ENCODE data around the gene SHISA7.
"Not testable (repeated sequence)": the region's sequence is repeated elsewhere in the genome, so short reads cannot be mapped to it uniquely, and the experiment has no call there.

The SHISA7 gene

GRCh38 chr19:55462722-55463121 is 19.6 kb upstream of the SHISA7 start:
- DNase-seq = no peak

- DNase-seq = no peak
Measured at GRCh38 chr19:55461974-55462626, 19.0 kb upstream of the SHISA7 start.

- peak; percentile 100 for DNase-seq
Measured at GRCh38 chr19:55461259-55461973, 18.3 kb upstream of the SHISA7 start, which contains the start of gene ISOC2. Gene ISOC2 (minus strand): TSS chr19:55461642. CDS start chr19:55456486, 5,156 bp downstream.

- DNase-seq = peak; percentile 72
Measured at GRCh38 chr19:55460670-55461258, 17.7 kb upstream of the SHISA7 start.

- DNase-seq = no peak
Measured at GRCh38 chr19:55459950-55460657, 17.0 kb upstream of the SHISA7 start.

GRCh38 chr19:55459551-55459949 is 16.4 kb upstream of the SHISA7 start:
- DNase-seq = no peak

GRCh38 chr19:55457683-55458457 is 14.8 kb upstream of the SHISA7 start:
- no peak for DNase-seq

- DNase-seq = no peak
Measured at GRCh38 chr19:55456347-55456746, 13.2 kb upstream of the SHISA7 start.

- DNase-seq = no peak
Measured at GRCh38 chr19:55455576-55456235, 12.6 kb upstream of the SHISA7 start.

- DNase-seq = peak; percentile 80
Measured at GRCh38 chr19:55454787-55455243, 11.7 kb upstream of the SHISA7 start.

GRCh38 chr19:55453511-55454260 is 10.6 kb upstream of the SHISA7 start:
- DNase-seq = no peak

- peak; percentile 75 for DNase-seq
Measured at GRCh38 chr19:55452749-55453346, 9.7 kb upstream of the SHISA7 start.

GRCh38 chr19:55451965-55452748 is 9.1 kb upstream of the SHISA7 start:
- DNase-seq = no peak

- DNase-seq = no peak
Measured at GRCh38 chr19:55451163-55451964, 8.3 kb upstream of the SHISA7 start.

GRCh38 chr19:55449469-55449868 is 6.4 kb upstream of the SHISA7 start:
- DNase-seq = no peak

- not testable (repeated sequence) for DNase-seq
Measured at GRCh38 chr19:55448175-55448490, 5.0 kb upstream of the SHISA7 start.

GRCh38 chr19:55447421-55448174 is 4.5 kb upstream of the SHISA7 start:
- DNase-seq = no peak

- no peak for DNase-seq
Measured at GRCh38 chr19:55446060-55446459, 3.0 kb upstream of the SHISA7 start.
